ENCODE data around the gene DBR1. TPM values are rescaled to one million over a fixed set of nuclear protein-coding genes. Genes with fewer than 3 reads are reported as not detected.

DBR1 gene
- total and polyA plus RNA-seq, 2 of the 13 experiments (the other 11 are each of a cell fraction or from before 2014, with no cell fraction given) = 6.4 to 16.7 TPM

DNA sequence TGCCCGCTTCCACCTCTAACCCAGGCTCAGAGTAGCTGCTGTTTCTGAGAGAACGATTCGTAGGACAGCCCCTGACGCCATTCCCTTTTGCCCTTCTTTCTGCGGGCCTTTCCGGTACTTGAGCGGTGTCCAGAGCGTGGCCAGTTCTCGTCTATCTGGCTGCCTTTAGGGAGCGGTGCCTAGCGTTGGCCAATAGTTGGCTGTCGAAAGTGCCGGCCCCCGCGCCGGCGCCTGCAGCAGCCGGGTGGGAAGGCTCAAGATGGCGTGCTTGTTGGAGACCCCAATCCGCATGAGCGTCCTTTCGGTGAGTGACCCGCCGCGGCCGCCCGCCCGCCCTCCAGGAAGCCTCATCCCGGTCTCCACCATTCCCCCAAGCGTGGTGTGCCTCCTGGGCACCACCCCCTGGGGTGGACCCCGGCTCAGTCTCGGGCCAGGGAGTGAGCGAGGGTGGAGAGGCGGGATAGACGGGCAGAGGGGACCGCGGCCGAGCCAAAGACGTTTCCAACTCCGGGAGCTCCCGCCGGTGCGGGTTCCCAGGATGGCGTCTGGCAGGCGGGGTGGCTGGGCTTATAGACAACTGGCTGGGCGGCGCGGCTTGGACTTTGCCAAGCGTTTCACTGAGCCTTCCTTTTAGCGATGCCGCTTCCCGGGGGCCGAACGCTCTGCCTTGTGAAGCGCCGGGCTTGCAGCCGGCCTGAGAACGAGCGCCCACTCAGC, 12.7 kb upstream of the DBR1 start, which contains the start of gene ARMC8 (continued):
- TF ChIP-seq ZBTB40 (IDR thresholded peaks at IDR 0.05) (no peak), ZBTB40 (CRISPR knock-in tag; IDR thresholded peaks at IDR 0.05) (peak; percentile 83), GTF3A (CRISPR knock-in tag; conservative IDR thresholded peaks at IDR 0.05) (peak; percentile 84; the same call in 1 of the 2 replicates), ZNF652 (CRISPR knock-in tag; IDR thresholded peaks at IDR 0.05; ENCODE audit: borderline replicate concordance, low read depth) (no peak), BORCS8-MEF2B (CRISPR knock-in tag; IDR thresholded peaks at IDR 0.05) (no peak), SNAPC2 (CRISPR knock-in tag; IDR thresholded peaks at IDR 0.05) (peak; percentile 38; the same call in 1 of the 2 replicates), HIVEP1 (CRISPR knock-in tag; IDR thresholded peaks at IDR 0.05) (peak; percentile 40; the same call in 1 of the 2 replicates), ZNF615 (CRISPR knock-in tag; IDR thresholded peaks at IDR 0.05; ENCODE audit: borderline replicate concordance) (no peak)
- TF ChIP-seq, protein P1, sequence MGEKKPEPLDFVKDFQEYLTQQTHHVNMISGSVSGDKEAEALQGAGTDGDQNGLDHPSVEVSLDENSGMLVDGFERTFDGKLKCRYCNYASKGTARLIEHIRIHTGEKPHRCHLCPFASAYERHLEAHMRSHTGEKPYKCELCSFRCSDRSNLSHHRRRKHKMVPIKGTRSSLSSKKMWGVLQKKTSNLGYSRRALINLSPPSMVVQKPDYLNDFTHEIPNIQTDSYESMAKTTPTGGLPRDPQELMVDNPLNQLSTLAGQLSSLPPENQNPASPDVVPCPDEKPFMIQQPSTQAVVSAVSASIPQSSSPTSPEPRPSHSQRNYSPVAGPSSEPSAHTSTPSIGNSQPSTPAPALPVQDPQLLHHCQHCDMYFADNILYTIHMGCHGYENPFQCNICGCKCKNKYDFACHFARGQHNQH (CRISPR knock-in tag; IDR thresholded peaks at IDR 0.05) = peak; percentile 79
- TF ChIP-seq, protein P2, sequence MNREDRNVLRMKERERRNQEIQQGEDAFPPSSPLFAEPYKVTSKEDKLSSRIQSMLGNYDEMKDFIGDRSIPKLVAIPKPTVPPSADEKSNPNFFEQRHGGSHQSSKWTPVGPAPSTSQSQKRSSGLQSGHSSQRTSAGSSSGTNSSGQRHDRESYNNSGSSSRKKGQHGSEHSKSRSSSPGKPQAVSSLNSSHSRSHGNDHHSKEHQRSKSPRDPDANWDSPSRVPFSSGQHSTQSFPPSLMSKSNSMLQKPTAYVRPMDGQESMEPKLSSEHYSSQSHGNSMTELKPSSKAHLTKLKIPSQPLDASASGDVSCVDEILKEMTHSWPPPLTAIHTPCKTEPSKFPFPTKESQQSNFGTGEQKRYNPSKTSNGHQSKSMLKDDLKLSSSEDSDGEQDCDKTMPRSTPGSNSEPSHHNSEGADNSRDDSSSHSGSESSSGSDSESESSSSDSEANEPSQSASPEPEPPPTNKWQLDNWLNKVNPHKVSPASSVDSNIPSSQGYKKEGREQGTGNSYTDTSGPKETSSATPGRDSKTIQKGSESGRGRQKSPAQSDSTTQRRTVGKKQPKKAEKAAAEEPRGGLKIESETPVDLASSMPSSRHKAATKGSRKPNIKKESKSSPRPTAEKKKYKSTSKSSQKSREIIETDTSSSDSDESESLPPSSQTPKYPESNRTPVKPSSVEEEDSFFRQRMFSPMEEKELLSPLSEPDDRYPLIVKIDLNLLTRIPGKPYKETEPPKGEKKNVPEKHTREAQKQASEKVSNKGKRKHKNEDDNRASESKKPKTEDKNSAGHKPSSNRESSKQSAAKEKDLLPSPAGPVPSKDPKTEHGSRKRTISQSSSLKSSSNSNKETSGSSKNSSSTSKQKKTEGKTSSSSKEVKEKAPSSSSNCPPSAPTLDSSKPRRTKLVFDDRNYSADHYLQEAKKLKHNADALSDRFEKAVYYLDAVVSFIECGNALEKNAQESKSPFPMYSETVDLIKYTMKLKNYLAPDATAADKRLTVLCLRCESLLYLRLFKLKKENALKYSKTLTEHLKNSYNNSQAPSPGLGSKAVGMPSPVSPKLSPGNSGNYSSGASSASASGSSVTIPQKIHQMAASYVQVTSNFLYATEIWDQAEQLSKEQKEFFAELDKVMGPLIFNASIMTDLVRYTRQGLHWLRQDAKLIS (CRISPR knock-in tag; IDR thresholded peaks at IDR 0.05) = no peak
